ENCODE results near the gene ARHGEF11.

DNA sequence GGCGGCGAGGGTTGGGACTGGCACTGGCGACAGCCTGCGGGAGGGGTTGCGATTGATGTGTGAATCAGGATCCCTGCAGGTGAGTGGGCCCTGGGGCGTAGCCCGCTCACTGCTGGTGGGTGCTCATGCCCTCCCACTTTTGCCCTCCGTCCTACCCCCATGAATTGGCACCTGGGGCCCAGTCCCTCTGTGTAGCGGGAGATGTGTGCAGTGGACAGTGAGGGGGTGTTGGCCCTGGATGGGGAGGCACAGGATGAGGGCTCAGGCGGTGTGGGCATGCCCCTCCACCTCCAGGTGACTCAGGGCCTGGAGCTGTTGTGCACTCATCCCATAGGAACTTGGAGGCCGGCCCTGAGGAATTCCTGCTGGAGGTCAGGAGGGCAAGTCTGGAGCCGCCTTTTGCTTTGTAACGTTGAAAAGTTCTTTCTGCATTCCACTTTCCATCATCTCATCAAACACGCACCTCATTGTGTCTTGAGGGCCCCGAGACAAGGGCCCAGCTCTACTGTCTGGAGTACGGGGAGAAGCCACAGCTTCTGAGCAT, 149.0 kb downstream of the ARHGEF11 start:
- TF ChIP-seq, protein P1, sequence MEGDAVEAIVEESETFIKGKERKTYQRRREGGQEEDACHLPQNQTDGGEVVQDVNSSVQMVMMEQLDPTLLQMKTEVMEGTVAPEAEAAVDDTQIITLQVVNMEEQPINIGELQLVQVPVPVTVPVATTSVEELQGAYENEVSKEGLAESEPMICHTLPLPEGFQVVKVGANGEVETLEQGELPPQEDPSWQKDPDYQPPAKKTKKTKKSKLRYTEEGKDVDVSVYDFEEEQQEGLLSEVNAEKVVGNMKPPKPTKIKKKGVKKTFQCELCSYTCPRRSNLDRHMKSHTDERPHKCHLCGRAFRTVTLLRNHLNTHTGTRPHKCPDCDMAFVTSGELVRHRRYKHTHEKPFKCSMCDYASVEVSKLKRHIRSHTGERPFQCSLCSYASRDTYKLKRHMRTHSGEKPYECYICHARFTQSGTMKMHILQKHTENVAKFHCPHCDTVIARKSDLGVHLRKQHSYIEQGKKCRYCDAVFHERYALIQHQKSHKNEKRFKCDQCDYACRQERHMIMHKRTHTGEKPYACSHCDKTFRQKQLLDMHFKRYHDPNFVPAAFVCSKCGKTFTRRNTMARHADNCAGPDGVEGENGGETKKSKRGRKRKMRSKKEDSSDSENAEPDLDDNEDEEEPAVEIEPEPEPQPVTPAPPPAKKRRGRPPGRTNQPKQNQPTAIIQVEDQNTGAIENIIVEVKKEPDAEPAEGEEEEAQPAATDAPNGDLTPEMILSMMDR (conservative IDR thresholded peaks at IDR 0.05) = no peak
- TF ChIP-seq EZH2 (IDR thresholded peaks at IDR 0.05; ENCODE audit: low read depth) = no peak
